Purkinje cell (primary cell): ENCODE measurements around the gene TIAM1. TPM values are rescaled to one million over a fixed set of nuclear protein-coding genes. Genes with fewer than 3 reads are reported as not detected.

Experiments used
- polyA plus RNA-seq: library from polyadenylated mRNA; unstranded; fragments of >200 nt; fragmentation: Nextera tagmentation; gene quantifications from 2 replicates; pipeline ENCODE4 v1.2.1, GENCODE V29; 2014

The TIAM1 gene, protein sequence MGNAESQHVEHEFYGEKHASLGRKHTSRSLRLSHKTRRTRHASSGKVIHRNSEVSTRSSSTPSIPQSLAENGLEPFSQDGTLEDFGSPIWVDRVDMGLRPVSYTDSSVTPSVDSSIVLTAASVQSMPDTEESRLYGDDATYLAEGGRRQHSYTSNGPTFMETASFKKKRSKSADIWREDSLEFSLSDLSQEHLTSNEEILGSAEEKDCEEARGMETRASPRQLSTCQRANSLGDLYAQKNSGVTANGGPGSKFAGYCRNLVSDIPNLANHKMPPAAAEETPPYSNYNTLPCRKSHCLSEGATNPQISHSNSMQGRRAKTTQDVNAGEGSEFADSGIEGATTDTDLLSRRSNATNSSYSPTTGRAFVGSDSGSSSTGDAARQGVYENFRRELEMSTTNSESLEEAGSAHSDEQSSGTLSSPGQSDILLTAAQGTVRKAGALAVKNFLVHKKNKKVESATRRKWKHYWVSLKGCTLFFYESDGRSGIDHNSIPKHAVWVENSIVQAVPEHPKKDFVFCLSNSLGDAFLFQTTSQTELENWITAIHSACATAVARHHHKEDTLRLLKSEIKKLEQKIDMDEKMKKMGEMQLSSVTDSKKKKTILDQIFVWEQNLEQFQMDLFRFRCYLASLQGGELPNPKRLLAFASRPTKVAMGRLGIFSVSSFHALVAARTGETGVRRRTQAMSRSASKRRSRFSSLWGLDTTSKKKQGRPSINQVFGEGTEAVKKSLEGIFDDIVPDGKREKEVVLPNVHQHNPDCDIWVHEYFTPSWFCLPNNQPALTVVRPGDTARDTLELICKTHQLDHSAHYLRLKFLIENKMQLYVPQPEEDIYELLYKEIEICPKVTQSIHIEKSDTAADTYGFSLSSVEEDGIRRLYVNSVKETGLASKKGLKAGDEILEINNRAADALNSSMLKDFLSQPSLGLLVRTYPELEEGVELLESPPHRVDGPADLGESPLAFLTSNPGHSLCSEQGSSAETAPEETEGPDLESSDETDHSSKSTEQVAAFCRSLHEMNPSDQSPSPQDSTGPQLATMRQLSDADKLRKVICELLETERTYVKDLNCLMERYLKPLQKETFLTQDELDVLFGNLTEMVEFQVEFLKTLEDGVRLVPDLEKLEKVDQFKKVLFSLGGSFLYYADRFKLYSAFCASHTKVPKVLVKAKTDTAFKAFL (N-terminal part only)
- 99.7 and 155 TPM in 2 replicates for polyA plus RNA-seq

DNA sequence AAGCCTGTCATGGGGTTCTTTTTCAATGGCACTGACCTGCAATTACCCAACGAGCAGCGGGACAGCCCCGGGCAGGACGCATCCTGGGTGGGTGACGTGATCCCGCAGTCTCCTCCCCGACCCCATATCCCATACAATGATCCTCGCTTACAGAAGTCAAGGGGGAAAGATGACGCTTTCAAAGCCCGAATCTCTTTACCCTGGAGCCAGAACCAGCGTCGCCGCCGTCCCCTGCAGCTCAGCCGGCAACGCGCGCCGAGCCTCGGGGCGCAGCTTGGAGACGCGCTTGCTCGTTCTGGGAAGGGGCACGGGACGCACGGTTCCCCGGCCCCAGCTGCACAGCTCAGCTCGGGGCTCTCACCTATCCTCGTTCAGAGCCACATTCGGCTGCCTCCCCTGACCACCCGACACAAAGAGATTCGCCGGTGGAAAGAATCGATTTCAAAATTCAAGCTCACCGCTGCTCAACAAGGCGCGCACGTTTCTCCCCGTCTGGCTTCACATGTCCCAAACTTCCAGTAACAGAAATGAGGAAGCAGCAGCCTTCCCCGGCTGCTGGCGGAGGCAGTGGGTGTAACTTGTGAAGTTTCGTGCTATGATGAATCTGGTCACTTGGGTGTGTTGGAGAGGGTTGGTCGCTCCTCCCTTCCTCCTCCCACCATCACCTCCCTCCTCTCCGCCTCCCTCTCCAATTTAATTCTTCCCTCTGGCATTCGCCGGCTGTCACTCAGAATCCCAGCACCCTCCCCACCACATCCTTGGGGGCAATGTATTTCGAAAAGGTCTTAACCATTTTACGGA is at the start of gene TIAM1:
TIAM1 (minus strand) TSS at position 582 of the 801 bp plus-strand sequence. CDS start 77,289 bp downstream, outside the sequence.

